GM12878 (cell line): Measurements from ENCODE around the gene SYT1. TPM values are rescaled to one million over a fixed set of nuclear protein-coding genes. Genes with fewer than 3 reads are reported as not detected.

ENCODE experiments used
- ATAC-seq: fragments of 200-7000 bp; cut with Tn5 transposase; 3 replicates; pipeline ENCODE4 v1.9.1; 2020; ENCODE audit warnings: mild to moderate bottlenecking, moderate library complexity
- BruUV-seq: library from RNA; stranded (reverse); fragments of 400-500 nt; replicated peaks from 2 replicates; lab custom pipeline; 2021; lab: Mats Ljungman, UMichigan
- CTCF ChIA-PET: fragments of 300-600 bp; sonication (Branson Sonifier 250); formaldehyde crosslinking; extraction: SDS; loops from one replicate; lab custom pipeline; 2021; ENCODE audit warnings: inconsistent platforms; lab: Yijun Ruan, JAX
- POLR2A ChIA-PET: fragments of 350-600 bp; formaldehyde crosslinking; extraction: SDS; loops from one replicate; lab custom pipeline; 2021; ENCODE audit warnings: inconsistent platforms; lab: Charles Lee
- RAD21 ChIA-PET: fragments of 300-600 bp; sonication (Branson Sonifier 250); formaldehyde crosslinking; loops from one replicate; lab custom pipeline; 2023; ENCODE audit warnings: antibody characterized with exemption; ENCODE audit not compliant: unreplicated experiment; lab: Charles Lee
- SMC1A ChIA-PET: fragments of 300-600 bp; sonication (Branson Sonifier 250); formaldehyde crosslinking; loops from one replicate; lab custom pipeline; 2023; ENCODE audit not compliant: unreplicated experiment, uncharacterized antibody; lab: Charles Lee
- DNase-seq: peaks from one replicate; pipeline ENCODE4 v3.0.0-alpha.2; 2011; ENCODE audit warnings: low read depth, low spot score
- FAIRE-seq: peaks from 3 replicates; lab custom pipeline; 2011; peaks lifted over from hg19 to GRCh38; lab: Jason Lieb, UNC
- H2AFZ ChIP-seq: 2 replicates; pipeline ENCODE4 v1.6.0; 2011; ENCODE audit warnings: low read depth, low read length, control low read depth; ENCODE audit not compliant: control insufficient read depth
- H3K27ac ChIP-seq: 2 replicates; pipeline ENCODE4 v1.5.1; 2011; ENCODE audit warnings: control low read depth; ENCODE audit not compliant: control insufficient read depth, insufficient read depth
- H3K27me3 ChIP-seq, 2 experiments: replicated peaks in 1 of 2; 2 replicates each; pipeline versions ENCODE4 v1.6.0 to v1.6.1; 2011; ENCODE audit warnings: low read length in 1 of 2; ENCODE audit not compliant: control insufficient read depth in 2 of 2, insufficient read depth in 2 of 2
- H3K36me3 ChIP-seq, 2 experiments: 2 replicates each; pipeline ENCODE4 v1.5.1; 2011; ENCODE audit warnings: low read length in 1 of 2; ENCODE audit not compliant: control insufficient read depth in 2 of 2, insufficient read depth in 2 of 2
- H3K4me1 ChIP-seq: 2 replicates; pipeline ENCODE4 v1.6.1; 2011; ENCODE audit warnings: mild to moderate bottlenecking, low read length, moderate library complexity, mixed read lengths; ENCODE audit not compliant: control insufficient read depth, insufficient read depth
- H3K4me2 ChIP-seq: 2 replicates; pipeline ENCODE4 v1.6.0; 2011; ENCODE audit warnings: control low read depth; ENCODE audit not compliant: control insufficient read depth, insufficient read depth
- H3K4me3 ChIP-seq: fragments of 200-600 bp; sonication (generic); 2 replicates; pipeline ENCODE4 v1.5.1; 2016
- H3K79me2 ChIP-seq: 2 replicates; pipeline ENCODE4 v1.6.0; 2011; ENCODE audit warnings: low read length; ENCODE audit not compliant: control insufficient read depth, insufficient read depth
- H3K9ac ChIP-seq: 2 replicates; pipeline ENCODE4 v1.8.0; 2011; ENCODE audit warnings: low read length, control low read depth, mixed read lengths; ENCODE audit not compliant: control insufficient read depth, insufficient read depth
- H3K9me3 ChIP-seq: replicated peaks from 3 replicates; pipeline ENCODE4 v1.5.1; 2011; ENCODE audit warnings: mild to moderate bottlenecking, low read length; ENCODE audit not compliant: control insufficient read depth, insufficient read depth
- H4K20me1 ChIP-seq: 2 replicates; pipeline ENCODE4 v1.6.0; 2011; ENCODE audit not compliant: control insufficient read depth, insufficient read depth
- CEBPB ChIP-seq, 2 experiments: fragments of 150-350 bp in 1 of 2; IDR thresholded peaks; 2 replicates each; pipeline ENCODE4 v1.6.1; 2012 to 2014; ENCODE audit warnings: low read depth in 2 of 2, low read length in 2 of 2, borderline replicate concordance in 1 of 2, inconsistent platforms in 1 of 2
- FOXM1 ChIP-seq: IDR thresholded peaks from 2 replicates; pipeline ENCODE4 v1.6.1; 2012; ENCODE audit warnings: low read depth, mild to moderate bottlenecking, inconsistent platforms, low read length, moderate library complexity
- GABPA ChIP-seq: IDR thresholded peaks from 2 replicates; pipeline ENCODE4 v1.6.1; 2014; ENCODE audit warnings: antibody characterized with exemption, low read depth, mild to moderate bottlenecking, inconsistent platforms
- MEF2B ChIP-seq: fragments of 450-650 bp; IDR thresholded peaks from 2 replicates; pipeline ENCODE4 v1.6.1; 2018; ENCODE audit warnings: mild to moderate bottlenecking, moderate library complexity; ENCODE audit not compliant: partially characterized antibody, poor library complexity, severe bottlenecking
- MTA3 ChIP-seq: IDR thresholded peaks from 2 replicates; pipeline ENCODE4 v1.6.1; 2012; ENCODE audit warnings: low read length, inconsistent platforms, borderline replicate concordance
- NFYA ChIP-seq: IDR thresholded peaks from 2 replicates; pipeline ENCODE4 v1.6.1; 2011; ENCODE audit warnings: low read depth, mild to moderate bottlenecking, low read length, improper control_type of control experiment, borderline replicate concordance
- NR2F1 ChIP-seq: fragments of 450-650 bp; conservative IDR thresholded peaks from 2 replicates; pipeline ENCODE4 v1.6.1; 2017; ENCODE audit warnings: mild to moderate bottlenecking
- POLR2A ChIP-seq: IDR thresholded peaks from 2 replicates; pipeline ENCODE4 v1.6.1; 2011; ENCODE audit warnings: low read depth, mild to moderate bottlenecking, low read length
- SIX5 ChIP-seq: IDR thresholded peaks from 2 replicates; pipeline ENCODE4 v1.6.1; 2011; ENCODE audit warnings: mild to moderate bottlenecking, low read depth, low read length, moderate library complexity; ENCODE audit not compliant: severe bottlenecking
- SMC3 ChIP-seq: IDR thresholded peaks from 2 replicates; pipeline ENCODE4 v1.6.1; 2011; ENCODE audit warnings: low read length, improper control_type of control experiment, borderline replicate concordance
- TCF7 ChIP-seq: IDR thresholded peaks from 2 replicates; pipeline ENCODE4 v1.6.1; 2014; ENCODE audit warnings: antibody characterized with exemption, borderline replicate concordance
- YY1 ChIP-seq: IDR thresholded peaks from 2 replicates; pipeline ENCODE4 v1.6.1; 2011; ENCODE audit warnings: low read depth, mild to moderate bottlenecking, low read length
- WGBS: methylation state at CpG from one replicate; pipeline ENCODE4 v1.1.6; 2016; ENCODE audit warnings: low lambda C conversion rate; ENCODE audit not compliant: insufficient replicate concordance, insufficient coverage; ENCODE audit errors: missing lambda C conversion rate; 5-methylcytosine and 5-hydroxymethylcytosine counted together
- in situ Hi-C: fragments of 300-500 bp; cut with MboI; formaldehyde crosslinking; loops from 9 replicates; pipeline ENCODE4 v1.14.3; 2018; ENCODE audit warnings: mixed read lengths
- intact Hi-C: fragments of 100-400 bp; cut with micrococcal nuclease; formaldehyde crosslinking; loops from one replicate; pipeline ENCODE4 v1.14.2; 2022; ENCODE audit not compliant: unreplicated experiment
- polyA plus RNA-seq, 11 experiments: library from polyadenylated mRNA; depleted of rRNA in 4 of 11; unstranded in 6 of 11; stranded (reverse) in 5 of 11; fragments of >200 nt; fragmentation: Nextera tagmentation in 4 of 11; fragmentation: Illumina TruSeq in 1 of 11; extraction: Ambion mirVana in 4 of 11; extraction: Trizol in 1 of 11; gene quantifications; 1 replicate in 1 of 11; 2 replicates in 10 of 11; pipeline versions ENCODE4 v1.2.1 to v1.2.3, GENCODE V29; 2011 to 2016; ENCODE audit warnings: inconsistent platforms in 2 of 11, missing spikeins in 2 of 11, low read depth in 1 of 11
- total RNA-seq, 4 experiments: library from RNA; depleted of rRNA in 3 of 4; stranded (reverse); fragments of >200 nt in 3 of 4; fragmentation: Illumina TruSeq in 1 of 4; extraction: Trizol in 1 of 4; gene quantifications; 2 replicates each; pipeline versions ENCODE4 v1.2.1 to v1.2.3, GENCODE V29; 2013 to 2021
- TF ChIP-seq, protein P1 (sequence below): fragments of 450-650 bp; IDR thresholded peaks from 2 replicates; pipeline ENCODE4 v1.6.1; 2016; ENCODE audit warnings: mild to moderate bottlenecking, moderate library complexity, borderline replicate concordance
- TF ChIP-seq, protein P2 (sequence below): fragments of 150-350 bp; IDR thresholded peaks from 2 replicates; pipeline ENCODE4 v1.6.1; 2014; ENCODE audit warnings: mild to moderate bottlenecking, low read depth, low read length

SYT1 gene
- total and polyA plus RNA-seq, 10 of the 15 experiments (the other 5 are each of a cell fraction or from before 2014, with no cell fraction given): 0.10 to 0.28 TPM; not detected in 8

DNA sequence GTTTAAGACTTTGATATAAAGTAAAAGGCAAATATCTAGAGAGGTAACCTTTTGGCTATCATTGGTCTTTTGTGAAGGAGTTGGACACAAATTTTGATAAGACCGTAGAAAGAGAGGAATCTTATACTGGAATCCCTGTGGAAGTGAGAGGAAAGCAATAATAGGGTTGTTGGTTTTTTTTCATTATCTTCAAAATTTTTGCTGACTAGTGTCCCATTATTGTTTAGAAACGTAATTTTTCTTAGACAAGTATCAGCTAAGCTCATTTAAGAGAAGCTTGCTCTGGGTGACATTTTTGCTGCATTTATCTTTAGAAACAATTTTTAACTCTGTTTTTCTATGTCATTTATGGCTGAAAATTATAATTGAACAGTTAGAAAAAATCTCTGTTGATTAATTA lies 300.3 kb downstream of the SYT1 start:
- H3K4me2 ChIP-seq: no peak overlapping the region
- no peak overlapping the region for H3K4me3 ChIP-seq
- TF ChIP-seq SMC3: no peak
- TF ChIP-seq YY1: no peak
- TF ChIP-seq MTA3: no peak
- no peak for TF ChIP-seq MEF2B
- TF ChIP-seq FOXM1: no peak
- no peak for TF ChIP-seq POLR2A
- no peak for TF ChIP-seq SIX5
- no peak for TF ChIP-seq NR2F1
- TF ChIP-seq NFYA: no peak
- in situ Hi-C loops (no loop called here), intact Hi-C loops (no loop called here)
- ChIA-PET RAD21 (no interaction called here), POLR2A (no interaction called here), CTCF (interaction anchor here (2.0 to 2.7 kb wide), 2 partner anchors 10 to 43 kb away, joined by 4 to 9 read pairs; no protein-coding TSS in a partner anchor), SMC1A (interaction anchor here (0.7 kb wide), 1 partner anchor 96 kb away, joined by 3 read pairs; no protein-coding TSS in a partner anchor)
- H4K20me1 ChIP-seq: no peaks in the 10 kb centered on the region
- WGBS: 44% methylated on average over 2 of the region's 2 CpGs
- H3K9me3 ChIP-seq: no peaks in the 10 kb centered on the region
- no peak for ATAC-seq
- H3K36me3 ChIP-seq: no peaks in the 10 kb centered on the region
- H2AFZ ChIP-seq: no peak overlapping the region
- FAIRE-seq: no peak
- no peak overlapping the region for H3K27ac ChIP-seq
- no peaks in the 10 kb centered on the region for H3K79me2 ChIP-seq
- no TSS peak for BruUV-seq
- no peak for DNase-seq
- no peaks in the 10 kb centered on the region for H3K27me3 ChIP-seq
- no peaks in the 10 kb centered on the region for H3K4me1 ChIP-seq
- H3K9ac ChIP-seq: no peak overlapping the region

DNA sequence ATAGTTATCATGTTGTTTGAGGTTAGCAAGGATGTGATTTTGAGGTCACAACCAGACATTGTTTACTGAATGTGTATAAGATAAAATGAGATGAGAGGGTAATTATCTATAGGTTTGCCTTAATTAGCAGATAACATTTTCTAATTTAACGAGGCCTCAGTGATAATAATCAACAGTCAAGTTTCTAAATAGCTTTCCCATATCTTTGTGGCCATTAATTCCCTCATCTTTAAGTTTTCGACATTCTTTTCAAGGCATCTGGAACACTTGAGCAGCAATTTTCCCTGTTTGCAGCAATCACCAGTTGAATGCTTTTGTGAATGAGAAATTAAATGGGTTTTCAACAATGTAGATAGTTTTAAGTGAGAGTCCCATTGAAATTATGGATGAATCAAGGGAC lies 304.1 kb downstream of the SYT1 start:
- FAIRE-seq (no peak), DNase-seq (no peak), ATAC-seq (no peak)
- H3K9ac ChIP-seq: no peak overlapping the region
- ChIA-PET CTCF (no interaction called here), RAD21 (no interaction called here), SMC1A (no interaction called here), POLR2A (no interaction called here)
- no peak overlapping the region for H2AFZ ChIP-seq
- intact Hi-C loops: no loop called here
- no peaks in the 10 kb centered on the region for H3K36me3 ChIP-seq
- no TSS peak for BruUV-seq
- in situ Hi-C loops: no loop called here
- H4K20me1 ChIP-seq: no peaks in the 10 kb centered on the region
- no peak overlapping the region for H3K4me2 ChIP-seq
- H3K27me3 ChIP-seq: no peaks in the 10 kb centered on the region
- WGBS: 17% methylated on average over 2 of the region's 2 CpGs
- no peaks in the 10 kb centered on the region for H3K9me3 ChIP-seq
- H3K79me2 ChIP-seq: no peaks in the 10 kb centered on the region
- H3K4me3 ChIP-seq: no peak overlapping the region
- H3K4me1 ChIP-seq: no peaks in the 10 kb centered on the region
- no peak overlapping the region for H3K27ac ChIP-seq
- TF ChIP-seq, protein P1, sequence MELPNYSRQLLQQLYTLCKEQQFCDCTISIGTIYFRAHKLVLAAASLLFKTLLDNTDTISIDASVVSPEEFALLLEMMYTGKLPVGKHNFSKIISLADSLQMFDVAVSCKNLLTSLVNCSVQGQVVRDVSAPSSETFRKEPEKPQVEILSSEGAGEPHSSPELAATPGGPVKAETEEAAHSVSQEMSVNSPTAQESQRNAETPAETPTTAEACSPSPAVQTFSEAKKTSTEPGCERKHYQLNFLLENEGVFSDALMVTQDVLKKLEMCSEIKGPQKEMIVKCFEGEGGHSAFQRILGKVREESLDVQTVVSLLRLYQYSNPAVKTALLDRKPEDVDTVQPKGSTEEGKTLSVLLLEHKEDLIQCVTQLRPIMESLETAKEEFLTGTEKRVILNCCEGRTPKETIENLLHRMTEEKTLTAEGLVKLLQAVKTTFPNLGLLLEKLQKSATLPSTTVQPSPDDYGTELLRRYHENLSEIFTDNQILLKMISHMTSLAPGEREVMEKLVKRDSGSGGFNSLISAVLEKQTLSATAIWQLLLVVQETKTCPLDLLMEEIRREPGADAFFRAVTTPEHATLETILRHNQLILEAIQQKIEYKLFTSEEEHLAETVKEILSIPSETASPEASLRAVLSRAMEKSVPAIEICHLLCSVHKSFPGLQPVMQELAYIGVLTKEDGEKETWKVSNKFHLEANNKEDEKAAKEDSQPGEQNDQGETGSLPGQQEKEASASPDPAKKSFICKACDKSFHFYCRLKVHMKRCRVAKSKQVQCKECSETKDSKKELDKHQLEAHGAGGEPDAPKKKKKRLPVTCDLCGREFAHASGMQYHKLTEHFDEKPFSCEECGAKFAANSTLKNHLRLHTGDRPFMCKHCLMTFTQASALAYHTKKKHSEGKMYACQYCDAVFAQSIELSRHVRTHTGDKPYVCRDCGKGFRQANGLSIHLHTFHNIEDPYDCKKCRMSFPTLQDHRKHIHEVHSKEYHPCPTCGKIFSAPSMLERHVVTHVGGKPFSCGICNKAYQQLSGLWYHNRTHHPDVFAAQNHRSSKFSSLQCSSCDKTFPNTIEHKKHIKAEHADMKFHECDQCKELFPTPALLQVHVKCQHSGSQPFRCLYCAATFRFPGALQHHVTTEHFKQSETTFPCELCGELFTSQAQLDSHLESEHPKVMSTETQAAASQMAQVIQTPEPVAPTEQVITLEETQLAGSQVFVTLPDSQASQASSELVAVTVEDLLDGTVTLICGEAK: no peak
- TF ChIP-seq CEBPB (IDR thresholded peaks at IDR 0.05; ENCODE audit: borderline replicate concordance in 1 of 2, low read depth in 2 of 2, low read length in 2 of 2) (no peak), TCF7 (no peak), GABPA (no peak)
- TF ChIP-seq, protein P2, sequence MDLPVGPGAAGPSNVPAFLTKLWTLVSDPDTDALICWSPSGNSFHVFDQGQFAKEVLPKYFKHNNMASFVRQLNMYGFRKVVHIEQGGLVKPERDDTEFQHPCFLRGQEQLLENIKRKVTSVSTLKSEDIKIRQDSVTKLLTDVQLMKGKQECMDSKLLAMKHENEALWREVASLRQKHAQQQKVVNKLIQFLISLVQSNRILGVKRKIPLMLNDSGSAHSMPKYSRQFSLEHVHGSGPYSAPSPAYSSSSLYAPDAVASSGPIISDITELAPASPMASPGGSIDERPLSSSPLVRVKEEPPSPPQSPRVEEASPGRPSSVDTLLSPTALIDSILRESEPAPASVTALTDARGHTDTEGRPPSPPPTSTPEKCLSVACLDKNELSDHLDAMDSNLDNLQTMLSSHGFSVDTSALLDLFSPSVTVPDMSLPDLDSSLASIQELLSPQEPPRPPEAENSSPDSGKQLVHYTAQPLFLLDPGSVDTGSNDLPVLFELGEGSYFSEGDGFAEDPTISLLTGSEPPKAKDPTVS: no peak
